ENCODE data around the gene ACOT7.

Gene ACOT7

DNA sequence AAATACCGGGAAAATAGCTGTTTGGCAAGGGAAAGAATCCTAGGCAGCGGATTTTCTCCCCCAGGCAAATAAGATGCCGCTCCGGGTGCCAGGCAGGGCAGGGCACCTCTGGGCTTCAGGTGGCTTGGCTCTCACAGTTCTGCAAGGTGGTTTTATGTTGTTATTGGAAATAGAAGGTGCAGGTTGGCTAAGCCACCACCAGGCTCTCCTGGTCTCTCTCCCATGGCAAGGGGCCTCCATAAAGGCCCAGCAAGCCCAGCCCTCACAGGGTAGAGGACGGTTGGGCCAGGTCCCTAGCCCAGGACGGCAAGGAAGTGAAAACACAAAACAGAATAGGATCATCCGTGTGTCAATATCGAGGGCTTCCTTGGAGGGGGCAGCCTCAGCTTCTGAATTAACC is 95.0 kb downstream of the ACOT7 start:
- Histone ChIP-seq H3K4me1 (ENCODE audit: control insufficient read depth in 1 of 2, insufficient read depth in 1 of 2, low read depth in 1 of 2, low read length in 1 of 2) (no peaks in the 10 kb centered on the region), H3K4me3 (ENCODE audit: low read depth in 1 of 2, low read length in 1 of 2) (no peak overlapping the region), H3K9me3 (no peaks in the 10 kb centered on the region), H3K27me3 (no peaks in the 10 kb centered on the region), H3K36me3 (no peaks in the 10 kb centered on the region), H3K27ac (no peak overlapping the region)
- TF ChIP-seq, protein P1, sequence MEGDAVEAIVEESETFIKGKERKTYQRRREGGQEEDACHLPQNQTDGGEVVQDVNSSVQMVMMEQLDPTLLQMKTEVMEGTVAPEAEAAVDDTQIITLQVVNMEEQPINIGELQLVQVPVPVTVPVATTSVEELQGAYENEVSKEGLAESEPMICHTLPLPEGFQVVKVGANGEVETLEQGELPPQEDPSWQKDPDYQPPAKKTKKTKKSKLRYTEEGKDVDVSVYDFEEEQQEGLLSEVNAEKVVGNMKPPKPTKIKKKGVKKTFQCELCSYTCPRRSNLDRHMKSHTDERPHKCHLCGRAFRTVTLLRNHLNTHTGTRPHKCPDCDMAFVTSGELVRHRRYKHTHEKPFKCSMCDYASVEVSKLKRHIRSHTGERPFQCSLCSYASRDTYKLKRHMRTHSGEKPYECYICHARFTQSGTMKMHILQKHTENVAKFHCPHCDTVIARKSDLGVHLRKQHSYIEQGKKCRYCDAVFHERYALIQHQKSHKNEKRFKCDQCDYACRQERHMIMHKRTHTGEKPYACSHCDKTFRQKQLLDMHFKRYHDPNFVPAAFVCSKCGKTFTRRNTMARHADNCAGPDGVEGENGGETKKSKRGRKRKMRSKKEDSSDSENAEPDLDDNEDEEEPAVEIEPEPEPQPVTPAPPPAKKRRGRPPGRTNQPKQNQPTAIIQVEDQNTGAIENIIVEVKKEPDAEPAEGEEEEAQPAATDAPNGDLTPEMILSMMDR (IDR thresholded peaks at IDR 0.05) = no peak

DNA sequence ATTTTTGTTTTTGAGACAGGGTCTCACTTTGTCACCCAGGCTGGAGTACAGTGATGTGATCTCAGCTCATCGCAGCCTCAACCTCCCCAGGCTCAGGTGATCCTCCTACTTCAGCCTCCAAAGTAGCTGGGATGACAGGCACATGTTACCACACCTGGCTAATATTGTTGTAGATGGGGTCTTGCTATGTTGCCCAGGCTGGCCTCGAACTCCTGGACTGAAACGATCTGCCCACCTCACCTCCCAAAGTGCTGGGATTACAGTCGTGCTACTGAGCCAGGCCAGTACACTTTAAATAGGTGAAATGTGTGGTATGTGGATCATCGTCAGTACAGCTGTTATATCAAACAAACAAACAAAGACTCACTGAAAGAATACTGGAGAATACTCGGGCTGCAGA is 97.7 kb downstream of the ACOT7 start:
- no peaks in the 10 kb centered on the region for H3K27me3 ChIP-seq
- no peak overlapping the region for H3K27ac ChIP-seq
- TF ChIP-seq, protein P1 (IDR thresholded peaks at IDR 0.05) = no peak
- no peaks in the 10 kb centered on the region for H3K4me1 ChIP-seq (ENCODE audit: control insufficient read depth in 1 of 2, insufficient read depth in 1 of 2, low read depth in 1 of 2, low read length in 1 of 2)
- H3K4me3 ChIP-seq (ENCODE audit: low read depth in 1 of 2, low read length in 1 of 2) = no peak overlapping the region
- no peaks in the 10 kb centered on the region for H3K36me3 ChIP-seq
- no peaks in the 10 kb centered on the region for H3K9me3 ChIP-seq

DNA sequence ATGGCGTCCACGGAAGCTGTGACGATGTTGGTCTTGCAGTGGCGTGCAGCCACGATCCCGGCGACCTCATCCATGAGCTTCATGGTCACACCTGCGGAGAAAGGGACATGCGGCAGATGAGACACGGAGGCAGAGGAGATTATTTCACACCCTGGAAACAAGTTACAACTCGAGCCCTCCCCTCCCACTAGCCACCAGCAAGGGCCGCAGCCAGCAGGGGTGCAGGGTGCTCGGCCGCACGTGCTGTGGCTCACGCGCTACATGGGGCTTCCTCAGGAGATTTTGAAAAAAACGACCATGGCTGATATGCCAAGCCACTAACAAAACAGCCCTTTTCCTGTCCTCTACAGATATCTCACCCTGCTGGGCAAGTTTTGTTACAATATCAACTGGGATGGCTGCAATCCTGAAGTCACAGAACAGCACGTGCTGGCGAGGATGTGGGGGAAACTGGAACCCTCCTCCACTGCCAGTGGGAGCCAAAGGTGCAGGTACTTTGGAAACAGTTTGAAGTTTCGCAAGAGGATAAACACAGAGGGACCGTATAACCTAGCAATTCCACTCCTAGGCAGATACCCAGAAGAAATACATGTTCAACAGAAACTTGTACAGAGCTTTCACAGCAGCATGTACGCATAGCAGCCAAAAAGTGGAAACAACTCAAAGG is 98.5 kb downstream of the ACOT7 start:
- no peaks in the 10 kb centered on the region for H3K36me3 ChIP-seq
- no peak overlapping the region for H3K4me3 ChIP-seq (ENCODE audit: low read depth in 1 of 2, low read length in 1 of 2)
- H3K4me1 ChIP-seq (ENCODE audit: control insufficient read depth in 1 of 2, insufficient read depth in 1 of 2, low read depth in 1 of 2, low read length in 1 of 2) = no peaks in the 10 kb centered on the region
- H3K27ac ChIP-seq = no peak overlapping the region
- no peaks in the 10 kb centered on the region for H3K9me3 ChIP-seq
- H3K27me3 ChIP-seq = no peaks in the 10 kb centered on the region
- TF ChIP-seq, protein P1 (IDR thresholded peaks at IDR 0.05) = no peak

DNA sequence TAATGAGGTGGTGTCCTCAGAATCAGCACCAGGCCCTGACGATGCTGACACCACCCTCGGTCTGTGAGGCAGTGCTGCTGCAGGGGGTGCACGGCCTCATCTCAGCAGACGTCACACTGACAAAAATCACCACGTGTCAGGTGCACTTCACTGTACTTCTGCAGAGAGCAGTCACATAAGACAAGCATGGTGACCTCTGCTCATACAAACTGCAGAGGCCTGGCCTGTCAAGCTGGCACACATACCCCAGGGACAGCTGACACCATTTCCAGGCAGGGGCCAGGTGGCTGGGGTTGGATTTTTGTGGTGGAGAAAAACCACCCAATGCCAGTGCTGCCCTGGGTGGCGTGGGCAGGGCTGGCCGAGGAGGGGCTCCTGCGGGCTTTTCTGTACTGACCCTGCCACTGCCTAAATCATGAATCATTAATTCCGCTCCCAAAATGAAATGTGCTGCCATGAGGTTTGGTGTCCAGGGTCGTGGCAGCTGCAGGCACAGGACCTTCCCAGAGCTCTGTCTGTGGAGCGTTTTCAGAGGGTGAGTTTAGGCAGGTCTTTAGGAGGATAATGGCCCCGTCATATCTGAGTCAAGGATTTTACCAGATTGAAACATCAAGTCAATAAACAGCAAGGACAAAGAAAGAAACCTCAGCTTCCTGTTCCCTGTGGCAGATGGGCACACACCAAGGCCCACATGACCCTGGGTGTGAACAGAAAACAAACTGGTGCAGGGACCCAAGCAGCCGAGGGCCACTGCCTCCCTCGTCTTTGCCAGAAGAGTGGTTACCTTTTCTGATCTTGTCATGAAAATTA is 99.3 kb downstream of the ACOT7 start:
- no peaks in the 10 kb centered on the region for H3K36me3 ChIP-seq
- H3K27ac ChIP-seq = no peak overlapping the region

DNA sequence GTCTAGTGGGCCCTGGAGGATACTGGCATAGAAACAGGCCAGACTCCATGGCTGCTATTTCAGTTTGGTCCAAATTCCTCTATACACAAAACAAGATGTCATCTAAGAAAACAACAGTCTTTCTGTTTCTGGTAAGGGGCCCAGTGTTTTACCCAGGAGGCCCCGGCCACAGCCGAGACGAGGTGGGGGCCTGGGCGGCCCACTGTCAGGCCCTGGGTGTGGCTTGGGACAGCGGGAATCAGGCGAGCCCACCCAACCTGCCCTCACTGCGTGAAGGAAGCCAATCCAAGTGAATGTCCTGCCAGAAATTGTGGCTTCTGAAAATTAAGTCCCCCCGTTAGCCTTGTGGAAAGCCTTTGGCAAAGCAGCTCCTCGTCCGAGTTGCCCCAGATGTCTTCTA is 101.5 kb downstream of the ACOT7 start:
- no peaks in the 10 kb centered on the region for H3K9me3 ChIP-seq
- H3K4me1 ChIP-seq (ENCODE audit: control insufficient read depth in 1 of 2, insufficient read depth in 1 of 2, low read depth in 1 of 2, low read length in 1 of 2) = no peaks in the 10 kb centered on the region
- H3K27me3 ChIP-seq = no peaks in the 10 kb centered on the region
- H3K27ac ChIP-seq = no peak overlapping the region
- H3K4me3 ChIP-seq (ENCODE audit: low read depth in 1 of 2, low read length in 1 of 2) = no peak overlapping the region
- no peaks in the 10 kb centered on the region for H3K36me3 ChIP-seq
- TF ChIP-seq, protein P1 (IDR thresholded peaks at IDR 0.05) = no peak

More for the DNA sequence above, 99.3 kb downstream of the ACOT7 start:
- no peaks in the 10 kb centered on the region for H3K9me3 ChIP-seq
- H3K27me3 ChIP-seq = no peaks in the 10 kb centered on the region
- TF ChIP-seq, protein P1 (IDR thresholded peaks at IDR 0.05) = no peak
- H3K4me3 ChIP-seq (ENCODE audit: low read depth in 1 of 2, low read length in 1 of 2) = no peak overlapping the region
- H3K4me1 ChIP-seq (ENCODE audit: control insufficient read depth in 1 of 2, insufficient read depth in 1 of 2, low read depth in 1 of 2, low read length in 1 of 2) = no peaks in the 10 kb centered on the region
